Endodermal cell (in vitro differentiated cells): ENCODE data around the gene ZGRF1. TPM values are rescaled to one million over a fixed set of nuclear protein-coding genes. Genes with fewer than 3 reads are reported as not detected.
A peak's percentile ranks its signal among the peaks of the same experiment; 100 is the strongest.
"Not testable (repeated sequence)": the region's sequence is repeated elsewhere in the genome, so short reads cannot be mapped to it uniquely, and the experiment has no call there.

Experiments
- DNase-seq: peaks from one replicate; pipeline ENCODE4 v3.0.0-alpha.2; 2017
- H3K27ac ChIP-seq: 2 replicates; pipeline ENCODE4 v1.5.1; 2013; ENCODE audit warnings: mild to moderate bottlenecking, low read depth, low read length, moderate library complexity
- H3K27me3 ChIP-seq: 2 replicates; pipeline ENCODE4 v1.6.1; 2013; ENCODE audit warnings: mild to moderate bottlenecking, low read length, moderate library complexity; ENCODE audit not compliant: insufficient read depth, control insufficient read depth, poor library complexity, severe bottlenecking
- H3K36me3 ChIP-seq: 2 replicates; pipeline ENCODE4 v1.7.0; 2013; ENCODE audit warnings: mild to moderate bottlenecking, low read length, moderate library complexity; ENCODE audit not compliant: control insufficient read depth, insufficient read depth
- H3K4me1 ChIP-seq: one replicate; pipeline ENCODE4 v1.7.0; 2013; ENCODE audit warnings: low read length; ENCODE audit not compliant: control insufficient read depth, insufficient read depth
- H3K4me3 ChIP-seq: 2 replicates; pipeline ENCODE4 v1.5.1; 2013; ENCODE audit warnings: mild to moderate bottlenecking, low read length, moderate library complexity
- H3K9ac ChIP-seq: 2 replicates; pipeline ENCODE4 v1.6.1; 2013; ENCODE audit warnings: mild to moderate bottlenecking, low read length, moderate library complexity; ENCODE audit not compliant: poor library complexity, severe bottlenecking; ENCODE audit errors: extremely low read depth
- H3K9me3 ChIP-seq: 2 replicates; pipeline ENCODE4 v1.6.1; 2013; ENCODE audit warnings: mild to moderate bottlenecking, low read length, moderate library complexity; ENCODE audit not compliant: control insufficient read depth
- H3K27ac Mint-ChIP-seq: 2 replicates; pipeline ENCODE4 v1.8.0; 2020; ENCODE audit warnings: mixed read lengths
- H3K27me3 Mint-ChIP-seq: 2 replicates; pipeline ENCODE4 v1.8.0; 2021; ENCODE audit warnings: mild to moderate bottlenecking, mixed read lengths; ENCODE audit not compliant: insufficient read depth
- H3K36me3 Mint-ChIP-seq: 2 replicates; pipeline ENCODE4 v1.8.0; 2020; ENCODE audit warnings: low read depth, mixed read lengths
- H3K4me1 Mint-ChIP-seq: 2 replicates; pipeline ENCODE4 v1.8.0; 2020; ENCODE audit warnings: mixed read lengths
- H3K4me3 Mint-ChIP-seq: 2 replicates; pipeline ENCODE4 v1.8.0; 2020; ENCODE audit warnings: mild to moderate bottlenecking, moderate library complexity, mixed read lengths
- H3K9me3 Mint-ChIP-seq: 2 replicates; pipeline ENCODE4 v1.8.0; 2020; ENCODE audit warnings: mild to moderate bottlenecking, mixed read lengths
- WGBS, 2 experiments: methylation state at CpG; one replicate each; pipeline versions ENCODE4 v1.1.5 to v1.1.7; 2013; ENCODE audit warnings: missing lambda C conversion rate in 2 of 2, mixed read lengths in 1 of 2; ENCODE audit not compliant: insufficient coverage in 1 of 2, insufficient read length in 1 of 2; 5-methylcytosine and 5-hydroxymethylcytosine counted together
- total RNA-seq, 2 donors: library from RNA; stranded (reverse); fragmentation: NEBNext Ultra II Directional in 1 of 2; extraction: Animal tissue kit (Norgen Biotek cat#: 25700) in 1 of 2; gene quantifications; 2 replicates in 1 of 2; 3 replicates in 1 of 2; pipeline ENCODE4 v1.2.1, GENCODE V29; 2021
- TF ChIP-seq, protein P1 (sequence below): fragments of 200-600 bp; sonication (generic); conservative IDR thresholded peaks from 2 replicates; pipeline ENCODE4 v1.5.0; 2021; ENCODE audit warnings: antibody characterized with exemption, mild to moderate bottlenecking

The ZGRF1 gene
- total RNA-seq, 2 donors from 2014 or later, result 29.1 to 57.3 TPM

DNA sequence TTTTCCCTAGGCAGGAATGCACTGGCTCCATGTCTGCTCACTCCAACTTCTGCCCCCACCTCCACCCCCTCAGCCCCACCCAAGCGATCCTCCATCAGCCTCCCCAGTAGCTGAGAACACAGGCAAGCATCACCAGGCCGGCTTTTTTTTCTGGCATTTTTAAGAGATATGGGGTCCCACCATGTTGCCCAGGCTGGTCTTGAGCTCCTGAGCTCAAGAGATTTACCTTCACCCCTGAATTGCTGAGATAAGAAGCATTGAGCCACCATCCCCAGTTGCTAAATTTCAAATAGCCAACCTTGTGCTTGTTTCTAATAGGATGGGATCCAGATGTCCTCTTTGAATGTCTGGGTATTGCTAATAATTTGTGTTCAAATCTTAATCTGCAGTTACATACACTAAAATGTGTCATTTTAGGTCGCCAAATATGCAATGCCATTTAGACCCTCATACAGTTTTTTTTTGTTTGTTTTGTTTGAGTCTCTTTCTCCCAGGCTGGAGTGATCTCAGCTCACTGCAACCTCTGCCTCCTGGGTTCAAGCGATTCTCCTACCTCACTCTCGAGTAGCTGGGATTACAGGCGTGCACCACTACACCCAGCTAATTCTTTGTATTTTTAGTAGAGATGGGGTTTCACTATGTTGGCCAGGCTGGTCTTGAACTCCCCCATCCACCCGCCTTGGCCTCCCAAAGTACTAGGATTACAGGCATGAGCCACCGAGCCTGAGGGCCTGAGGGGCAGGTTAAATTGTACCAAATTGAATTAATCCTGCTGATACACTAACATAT is 9.0 kb upstream of the ZGRF1 start:
- Mint-ChIP-seq H3K4me3 (peak overlapping the region; percentile 95), H3K4me1 (peaks cover 25% of the 10 kb centered on the region), H3K36me3 (peaks cover 32% of the 10 kb centered on the region), H3K27ac (peak overlapping the region; percentile 99), H3K9me3 (peaks cover 5% of the 10 kb centered on the region), H3K27me3 (no peaks in the 10 kb centered on the region)
- Histone ChIP-seq H3K4me1 (no peaks in the 10 kb centered on the region), H3K36me3 (peaks cover 24% of the 10 kb centered on the region), H3K4me3 (peak overlapping the region; percentile 99), H3K27ac (peak overlapping the region; percentile 27), H3K9ac (peak overlapping the region; percentile 99), H3K27me3 (no peaks in the 10 kb centered on the region), H3K9me3 (no peaks in the 10 kb centered on the region)
- TF ChIP-seq, protein P1, sequence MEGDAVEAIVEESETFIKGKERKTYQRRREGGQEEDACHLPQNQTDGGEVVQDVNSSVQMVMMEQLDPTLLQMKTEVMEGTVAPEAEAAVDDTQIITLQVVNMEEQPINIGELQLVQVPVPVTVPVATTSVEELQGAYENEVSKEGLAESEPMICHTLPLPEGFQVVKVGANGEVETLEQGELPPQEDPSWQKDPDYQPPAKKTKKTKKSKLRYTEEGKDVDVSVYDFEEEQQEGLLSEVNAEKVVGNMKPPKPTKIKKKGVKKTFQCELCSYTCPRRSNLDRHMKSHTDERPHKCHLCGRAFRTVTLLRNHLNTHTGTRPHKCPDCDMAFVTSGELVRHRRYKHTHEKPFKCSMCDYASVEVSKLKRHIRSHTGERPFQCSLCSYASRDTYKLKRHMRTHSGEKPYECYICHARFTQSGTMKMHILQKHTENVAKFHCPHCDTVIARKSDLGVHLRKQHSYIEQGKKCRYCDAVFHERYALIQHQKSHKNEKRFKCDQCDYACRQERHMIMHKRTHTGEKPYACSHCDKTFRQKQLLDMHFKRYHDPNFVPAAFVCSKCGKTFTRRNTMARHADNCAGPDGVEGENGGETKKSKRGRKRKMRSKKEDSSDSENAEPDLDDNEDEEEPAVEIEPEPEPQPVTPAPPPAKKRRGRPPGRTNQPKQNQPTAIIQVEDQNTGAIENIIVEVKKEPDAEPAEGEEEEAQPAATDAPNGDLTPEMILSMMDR, result no peak
- peak; percentile 92 for DNase-seq
- WGBS, 2 experiments, result 1 to 40% methylated on average over 1 to 7 of the region's 8 CpGs

DNA sequence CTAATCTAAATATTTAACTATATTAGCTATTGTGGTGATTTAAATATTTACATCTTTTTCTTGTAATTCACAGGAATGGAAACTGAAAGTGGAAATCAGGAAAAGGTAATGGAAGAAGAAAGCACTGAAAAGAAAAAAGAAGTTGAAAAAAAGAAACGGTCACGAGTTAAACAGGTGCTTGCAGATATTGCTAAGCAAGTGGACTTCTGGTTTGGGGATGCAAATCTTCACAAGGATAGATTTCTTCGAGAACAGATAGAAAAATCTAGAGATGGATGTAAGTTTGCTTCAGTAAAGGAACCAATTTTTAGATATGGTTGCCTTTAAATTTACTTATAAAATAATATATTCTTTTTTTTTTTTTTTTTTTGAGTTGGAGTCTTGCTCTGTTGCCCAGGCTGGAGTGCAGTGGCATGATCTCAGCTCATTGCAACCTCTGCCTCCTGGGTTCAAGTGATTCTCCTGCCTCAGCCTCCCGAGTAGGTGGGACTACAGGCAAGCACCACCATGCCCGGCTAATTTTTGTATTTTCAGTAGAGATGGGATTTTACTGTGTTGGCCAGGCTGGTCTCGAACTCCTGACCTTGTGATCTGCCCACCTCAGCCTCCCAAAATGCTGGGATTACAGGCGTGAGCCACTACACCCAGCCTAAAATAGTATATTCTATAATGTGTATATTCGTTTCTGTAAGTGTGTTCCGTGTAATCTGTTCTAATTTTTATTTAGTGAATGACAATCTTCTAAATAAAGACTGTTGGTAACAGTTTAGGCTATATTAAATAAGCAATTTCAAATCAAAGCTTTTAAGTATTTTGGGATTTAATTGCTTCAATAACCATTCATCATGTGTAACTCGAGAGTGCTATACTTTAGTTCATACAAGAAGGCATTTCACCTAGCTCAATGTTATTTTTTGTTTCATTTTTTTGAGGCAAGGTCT is 8.2 kb upstream of the ZGRF1 start:
- H3K27me3 Mint-ChIP-seq, H3K9me3 Mint-ChIP-seq, DNase-seq, H3K4me1 ChIP-seq, H3K9me3 ChIP-seq, H3K27ac ChIP-seq, H3K27me3 ChIP-seq: not testable (repeated sequence)
- H3K4me3 Mint-ChIP-seq, result peak overlapping the region; percentile 95
- H3K36me3 ChIP-seq, result peaks cover 26% of the 10 kb centered on the region
- peak overlapping the region; percentile 99 for H3K27ac Mint-ChIP-seq
- whole genome bisulfite sequencing, 2 experiments, result 62 to 84% methylated on average over 4 to 10 of the region's 10 CpGs
- peaks cover 23% of the 10 kb centered on the region for H3K4me1 Mint-ChIP-seq
- peak overlapping the region; percentile 99 for H3K9ac ChIP-seq
- peaks cover 34% of the 10 kb centered on the region for H3K36me3 Mint-ChIP-seq
- peak overlapping the region; percentile 99 for H3K4me3 ChIP-seq

DNA sequence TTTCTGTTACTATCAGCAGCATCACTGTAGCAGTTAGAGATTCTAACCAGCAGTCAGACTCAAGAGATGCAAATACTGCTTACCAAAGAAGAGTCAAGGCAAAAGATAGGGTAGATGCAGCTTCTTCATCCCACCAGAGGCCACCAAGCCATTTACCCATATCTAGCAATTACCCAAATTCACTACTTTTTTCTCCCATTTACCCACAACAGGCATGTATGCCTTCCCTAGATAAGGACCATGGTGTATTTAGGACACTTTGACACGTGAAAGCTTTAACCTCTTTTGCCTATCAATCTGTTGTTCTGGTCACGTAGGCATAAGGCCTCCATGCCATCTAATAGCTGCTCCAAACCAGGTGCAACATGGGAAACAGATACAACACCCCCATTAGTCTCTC is 5.8 kb upstream of the ZGRF1 start:
- Histone ChIP-seq H3K9me3 (no peaks in the 10 kb centered on the region), H3K27me3 (no peaks in the 10 kb centered on the region), H3K36me3 (peaks cover 21% of the 10 kb centered on the region), H3K4me1 (peaks cover 5% of the 10 kb centered on the region), H3K9ac (no peak overlapping the region), H3K4me3 (no peak overlapping the region), H3K27ac (no peak overlapping the region)
- peaks cover 5% of the 10 kb centered on the region for H3K9me3 Mint-ChIP-seq
- H3K4me3 Mint-ChIP-seq, result no peak overlapping the region
- TF ChIP-seq, protein P1, result no peak
- no peaks in the 10 kb centered on the region for H3K27me3 Mint-ChIP-seq
- 90 to 100% methylated on average over 1 to 2 of the region's 2 CpGs for WGBS, 2 experiments
- no peak overlapping the region for H3K27ac Mint-ChIP-seq
- peaks cover 29% of the 10 kb centered on the region for H3K4me1 Mint-ChIP-seq
- DNase-seq, result no peak
- H3K36me3 Mint-ChIP-seq, result peaks cover 33% of the 10 kb centered on the region
